B cell (primary cell): ENCODE data around the gene MKRN2OS.

Experiments used
- EZH2 ChIP-seq: IDR thresholded peaks from 2 replicates; pipeline ENCODE4 v1.6.1; 2012; ENCODE audit warnings: borderline replicate concordance, low read depth, mild to moderate bottlenecking, moderate library complexity, low read length; ENCODE audit not compliant: insufficient read depth, poor library complexity, severe bottlenecking
- TF ChIP-seq, protein P1 (sequence below): fragments of 200-600 bp; IDR thresholded peaks from one replicate; pipeline ENCODE4 v1.8.0; 2022; ENCODE audit warnings: antibody characterized with exemption, mild to moderate bottlenecking

DNA sequence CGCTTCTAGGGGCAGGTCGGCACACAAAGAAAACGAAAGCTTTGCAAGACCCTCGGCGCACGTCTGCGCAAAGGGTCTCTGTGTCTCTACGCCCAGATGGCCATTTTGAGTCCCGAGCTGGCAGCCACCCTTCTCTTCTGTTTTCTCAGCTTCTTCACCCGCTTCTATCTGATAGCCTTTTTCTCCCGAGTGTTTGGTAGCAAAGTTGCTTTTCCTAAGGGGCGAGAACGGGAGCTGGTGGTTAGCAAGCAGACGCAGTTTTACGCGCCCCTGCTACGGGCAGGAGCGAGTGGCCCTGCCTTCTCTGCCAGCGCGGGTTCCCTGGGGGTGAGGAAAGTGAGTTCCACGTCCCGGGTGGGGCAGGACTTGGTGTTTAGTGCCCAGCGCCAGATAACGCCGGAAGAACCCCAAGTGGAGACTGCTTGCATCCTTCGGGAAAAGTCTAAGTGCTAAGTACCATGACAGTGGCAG is 8.7 kb upstream of the MKRN2OS start:
- TF ChIP-seq, protein P1, sequence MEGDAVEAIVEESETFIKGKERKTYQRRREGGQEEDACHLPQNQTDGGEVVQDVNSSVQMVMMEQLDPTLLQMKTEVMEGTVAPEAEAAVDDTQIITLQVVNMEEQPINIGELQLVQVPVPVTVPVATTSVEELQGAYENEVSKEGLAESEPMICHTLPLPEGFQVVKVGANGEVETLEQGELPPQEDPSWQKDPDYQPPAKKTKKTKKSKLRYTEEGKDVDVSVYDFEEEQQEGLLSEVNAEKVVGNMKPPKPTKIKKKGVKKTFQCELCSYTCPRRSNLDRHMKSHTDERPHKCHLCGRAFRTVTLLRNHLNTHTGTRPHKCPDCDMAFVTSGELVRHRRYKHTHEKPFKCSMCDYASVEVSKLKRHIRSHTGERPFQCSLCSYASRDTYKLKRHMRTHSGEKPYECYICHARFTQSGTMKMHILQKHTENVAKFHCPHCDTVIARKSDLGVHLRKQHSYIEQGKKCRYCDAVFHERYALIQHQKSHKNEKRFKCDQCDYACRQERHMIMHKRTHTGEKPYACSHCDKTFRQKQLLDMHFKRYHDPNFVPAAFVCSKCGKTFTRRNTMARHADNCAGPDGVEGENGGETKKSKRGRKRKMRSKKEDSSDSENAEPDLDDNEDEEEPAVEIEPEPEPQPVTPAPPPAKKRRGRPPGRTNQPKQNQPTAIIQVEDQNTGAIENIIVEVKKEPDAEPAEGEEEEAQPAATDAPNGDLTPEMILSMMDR = no peak
- no peak for TF ChIP-seq EZH2
